ENCODE results near the gene DYNC2H1.

DNA sequence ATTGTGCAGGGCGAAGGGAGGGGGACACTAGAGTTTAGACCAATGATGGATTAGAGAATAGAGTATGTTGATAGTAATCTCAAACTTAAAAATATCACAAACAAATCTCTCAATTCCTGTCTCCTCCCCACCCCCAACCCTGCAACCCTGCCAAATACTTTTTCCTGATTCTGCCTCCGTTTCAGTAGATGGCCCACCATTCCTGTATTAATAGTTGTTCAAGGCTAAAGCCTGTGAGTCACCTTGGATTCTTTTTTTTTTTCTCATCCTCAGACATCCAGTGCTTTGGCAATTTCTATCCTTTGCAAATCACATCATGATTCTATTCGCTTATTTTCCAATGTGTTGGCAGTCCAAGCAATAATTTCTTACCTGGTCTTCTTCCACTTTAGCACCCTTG is 207.9 kb downstream of the DYNC2H1 start:
- TF ChIP-seq CREB1 (IDR thresholded peaks at IDR 0.05; ENCODE audit: low read depth), result no peak
- TF ChIP-seq, protein P1, sequence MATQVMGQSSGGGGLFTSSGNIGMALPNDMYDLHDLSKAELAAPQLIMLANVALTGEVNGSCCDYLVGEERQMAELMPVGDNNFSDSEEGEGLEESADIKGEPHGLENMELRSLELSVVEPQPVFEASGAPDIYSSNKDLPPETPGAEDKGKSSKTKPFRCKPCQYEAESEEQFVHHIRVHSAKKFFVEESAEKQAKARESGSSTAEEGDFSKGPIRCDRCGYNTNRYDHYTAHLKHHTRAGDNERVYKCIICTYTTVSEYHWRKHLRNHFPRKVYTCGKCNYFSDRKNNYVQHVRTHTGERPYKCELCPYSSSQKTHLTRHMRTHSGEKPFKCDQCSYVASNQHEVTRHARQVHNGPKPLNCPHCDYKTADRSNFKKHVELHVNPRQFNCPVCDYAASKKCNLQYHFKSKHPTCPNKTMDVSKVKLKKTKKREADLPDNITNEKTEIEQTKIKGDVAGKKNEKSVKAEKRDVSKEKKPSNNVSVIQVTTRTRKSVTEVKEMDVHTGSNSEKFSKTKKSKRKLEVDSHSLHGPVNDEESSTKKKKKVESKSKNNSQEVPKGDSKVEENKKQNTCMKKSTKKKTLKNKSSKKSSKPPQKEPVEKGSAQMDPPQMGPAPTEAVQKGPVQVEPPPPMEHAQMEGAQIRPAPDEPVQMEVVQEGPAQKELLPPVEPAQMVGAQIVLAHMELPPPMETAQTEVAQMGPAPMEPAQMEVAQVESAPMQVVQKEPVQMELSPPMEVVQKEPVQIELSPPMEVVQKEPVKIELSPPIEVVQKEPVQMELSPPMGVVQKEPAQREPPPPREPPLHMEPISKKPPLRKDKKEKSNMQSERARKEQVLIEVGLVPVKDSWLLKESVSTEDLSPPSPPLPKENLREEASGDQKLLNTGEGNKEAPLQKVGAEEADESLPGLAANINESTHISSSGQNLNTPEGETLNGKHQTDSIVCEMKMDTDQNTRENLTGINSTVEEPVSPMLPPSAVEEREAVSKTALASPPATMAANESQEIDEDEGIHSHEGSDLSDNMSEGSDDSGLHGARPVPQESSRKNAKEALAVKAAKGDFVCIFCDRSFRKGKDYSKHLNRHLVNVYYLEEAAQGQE (IDR thresholded peaks at IDR 0.05; ENCODE audit: low read depth), result no peak
- TF ChIP-seq YY1 (IDR thresholded peaks at IDR 0.05; ENCODE audit: low read depth), result no peak
- TF ChIP-seq TCF12 (IDR thresholded peaks at IDR 0.05; ENCODE audit: low read depth), result no peak
- no peak for TF ChIP-seq EP300 (IDR thresholded peaks at IDR 0.05; ENCODE audit: borderline replicate concordance)
- TF ChIP-seq, protein P2, sequence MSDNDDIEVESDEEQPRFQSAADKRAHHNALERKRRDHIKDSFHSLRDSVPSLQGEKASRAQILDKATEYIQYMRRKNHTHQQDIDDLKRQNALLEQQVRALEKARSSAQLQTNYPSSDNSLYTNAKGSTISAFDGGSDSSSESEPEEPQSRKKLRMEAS (IDR thresholded peaks at IDR 0.05), result no peak
- no peak for TF ChIP-seq TEAD4 (IDR thresholded peaks at IDR 0.05)
- no peak for TF ChIP-seq EGR1 (IDR thresholded peaks at IDR 0.05)
- TF ChIP-seq TAF1 (IDR thresholded peaks at IDR 0.05; ENCODE audit: low read depth), result no peak
- TF ChIP-seq RAD21 (IDR thresholded peaks at IDR 0.05; ENCODE audit: low read depth), result no peak
- no peak for TF ChIP-seq ZBTB7A (IDR thresholded peaks at IDR 0.05; ENCODE audit: low read depth)
- no peak for TF ChIP-seq CEBPB (IDR thresholded peaks at IDR 0.05)
- no peak for TF ChIP-seq NFIC (IDR thresholded peaks at IDR 0.05)

All from Ishikawa (cell line).